Ascending aorta (tissue), 2 donors: Measurements from ENCODE around the gene PRMT7. TPM values are rescaled to one million over a fixed set of nuclear protein-coding genes. Genes with fewer than 3 reads are reported as not detected.

Experiments used
- DNase-seq, 2 donors: peaks; one replicate each; pipeline ENCODE4 v3.0.0-alpha.2; 2019; ENCODE audit warnings: low spot score in 2 of 2
- H3K27ac ChIP-seq, 2 donors: fragments of 200-600 bp; sonication (generic); one replicate each; pipeline ENCODE4 v1.5.1; 2016 to 2017; ENCODE audit warnings: mild to moderate bottlenecking in 1 of 2
- H3K27me3 ChIP-seq: fragments of 200-600 bp; sonication (generic); one replicate; pipeline ENCODE4 v1.5.1; 2017
- H3K36me3 ChIP-seq, 2 donors: fragments of 200-600 bp; sonication (generic); one replicate each; pipeline ENCODE4 v1.5.1; 2016
- H3K4me1 ChIP-seq, 2 donors: fragments of 200-600 bp; sonication (generic); one replicate each; pipeline ENCODE4 v1.5.1; 2016 to 2017; ENCODE audit warnings: mild to moderate bottlenecking in 1 of 2
- H3K4me3 ChIP-seq, 2 donors: fragments of 200-600 bp; sonication (generic); one replicate each; pipeline ENCODE4 v1.5.1; 2016 to 2017; ENCODE audit warnings: mild to moderate bottlenecking in 1 of 2
- H3K9me3 ChIP-seq, 2 donors: fragments of 200-600 bp; sonication (generic); one replicate each; pipeline ENCODE4 v1.5.1; 2016
- CTCF ChIP-seq, 3 experiments: fragments of 200-600 bp in 2 of 3; fragments of 450-650 bp in 1 of 3; sonication (generic) in 2 of 3; IDR thresholded peaks; one replicate each; pipeline ENCODE4 v1.5.1; 2016 to 2019; ENCODE audit warnings: antibody characterized with exemption in 3 of 3, mild to moderate bottlenecking in 1 of 3, moderate library complexity in 1 of 3
- intact Hi-C: fragments of 100-400 bp; cut with DNase I; formaldehyde crosslinking; loops from one replicate; pipeline ENCODE4 v1.15.1; 2023
- total RNA-seq: library from RNA; depleted of rRNA; stranded (reverse); fragments of >200 nt; gene quantifications from one replicate; pipeline ENCODE4 v1.1.0, GENCODE V29; 2016

PRMT7 gene
- total RNA-seq, 1 donor from 2014 or later = 25.1 TPM

GRCh38 chr16:68401871-68402747 is 91.3 kb downstream of the PRMT7 start:
- intact Hi-C loops = no loop called here
- no peak overlapping the region for H3K27ac ChIP-seq
- DNase-seq = no peak

GRCh38 chr16:68402748-68403040 is 91.9 kb downstream of the PRMT7 start:
- no peak overlapping the region for H3K27ac ChIP-seq
- H3K4me1 ChIP-seq = no peaks in the 10 kb centered on the region
- no peak for TF ChIP-seq CTCF (IDR thresholded peaks at IDR 0.05)
- no peak overlapping the region for H3K4me3 ChIP-seq
- DNase-seq = no peak
- H3K9me3 ChIP-seq = no peaks in the 10 kb centered on the region
- intact Hi-C loops = no loop called here
- no peaks in the 10 kb centered on the region for H3K36me3 ChIP-seq
- no peaks in the 10 kb centered on the region for H3K27me3 ChIP-seq

More at GRCh38 chr16:68401871-68402747, 91.3 kb downstream of the PRMT7 start:
- Histone ChIP-seq H3K27me3 (no peaks in the 10 kb centered on the region), H3K9me3 (no peaks in the 10 kb centered on the region), H3K36me3 (no peaks in the 10 kb centered on the region), H3K4me3 (no peak overlapping the region), H3K4me1 (no peaks in the 10 kb centered on the region)
- no peak for TF ChIP-seq CTCF (IDR thresholded peaks at IDR 0.05)

GRCh38 chr16:68403177-68403576 is 92.4 kb downstream of the PRMT7 start:
- no peak overlapping the region for H3K4me3 ChIP-seq
- intact Hi-C loops = no loop called here
- H3K4me1 ChIP-seq = no peaks in the 10 kb centered on the region
- no peaks in the 10 kb centered on the region for H3K9me3 ChIP-seq
- no peak overlapping the region for H3K27ac ChIP-seq
- DNase-seq = no peak
- no peak for TF ChIP-seq CTCF (IDR thresholded peaks at IDR 0.05)
- no peaks in the 10 kb centered on the region for H3K27me3 ChIP-seq
- H3K36me3 ChIP-seq = no peaks in the 10 kb centered on the region

GRCh38 chr16:68403704-68404103 is 92.9 kb downstream of the PRMT7 start:
- no peak overlapping the region for H3K27ac ChIP-seq
- H3K4me3 ChIP-seq = no peak overlapping the region
- no peak for TF ChIP-seq CTCF (IDR thresholded peaks at IDR 0.05)
- DNase-seq = no peak
- no peaks in the 10 kb centered on the region for H3K9me3 ChIP-seq
- no peaks in the 10 kb centered on the region for H3K27me3 ChIP-seq
- no peaks in the 10 kb centered on the region for H3K36me3 ChIP-seq
- intact Hi-C loops = no loop called here
- H3K4me1 ChIP-seq = no peaks in the 10 kb centered on the region

GRCh38 chr16:68404736-68405345 is 94.0 kb downstream of the PRMT7 start:
- Histone ChIP-seq H3K4me3 (no peak overlapping the region), H3K27me3 (no peaks in the 10 kb centered on the region), H3K4me1 (no peaks in the 10 kb centered on the region), H3K9me3 (no peaks in the 10 kb centered on the region), H3K36me3 (no peaks in the 10 kb centered on the region), H3K27ac (no peak overlapping the region)
- no peak for DNase-seq
- no peak for TF ChIP-seq CTCF (IDR thresholded peaks at IDR 0.05)
- intact Hi-C loops = no loop called here
